ENCODE data around the gene FGFR1OP2.

GRCh38 chr12:26936559-26937442 is 1.5 kb upstream of the FGFR1OP2 start:
- TF ChIP-seq CTCF (IDR thresholded peaks at IDR 0.05) (no peak), POLR2A (IDR thresholded peaks at IDR 0.05) (no peak)

Data from adrenal gland (tissue), 5 donors.